Progenitor cell of endocrine pancreas (in vitro differentiated cells): ENCODE results near the gene STX18. TPM values are rescaled to one million over a fixed set of nuclear protein-coding genes. Genes with fewer than 3 reads are reported as not detected.

Experiments used
- DNase-seq: peaks from one replicate; pipeline ENCODE4 v3.0.0; 2021; ENCODE audit warnings: low spot score; ENCODE audit not compliant: unreplicated experiment
- H3K27ac Mint-ChIP-seq: 2 replicates; pipeline ENCODE4 v1.8.0; 2021; ENCODE audit warnings: mild to moderate bottlenecking, moderate library complexity, mixed read lengths
- H3K27me3 Mint-ChIP-seq: 2 replicates; pipeline ENCODE4 v1.8.0; 2021; ENCODE audit warnings: mixed read lengths
- H3K36me3 Mint-ChIP-seq: 2 replicates; pipeline ENCODE4 v1.8.0; 2022; ENCODE audit warnings: mixed read lengths; ENCODE audit not compliant: insufficient read depth
- H3K4me1 Mint-ChIP-seq: 2 replicates; pipeline ENCODE4 v1.8.0; 2021; ENCODE audit warnings: low read depth, mixed read lengths
- H3K4me3 Mint-ChIP-seq: 2 replicates; pipeline ENCODE4 v1.8.0; 2021; ENCODE audit warnings: low read depth, mild to moderate bottlenecking, moderate library complexity, mixed read lengths
- H3K9me3 Mint-ChIP-seq: 2 replicates; pipeline ENCODE4 v1.8.0; 2021; ENCODE audit warnings: low read depth, mixed read lengths
- CTCF ChIP-seq: fragments of 200-600 bp; sonication (generic); IDR thresholded peaks from one replicate; pipeline ENCODE4 v1.5.0; 2021; ENCODE audit warnings: antibody characterized with exemption, mild to moderate bottlenecking; ENCODE audit not compliant: unreplicated experiment
- total RNA-seq: library from RNA; stranded (reverse); gene quantifications from 2 replicates; pipeline ENCODE4 v1.2.1, GENCODE V29; 2021

STX18 gene
- total RNA-seq, 1 donor from 2014 or later = 41.2 TPM

GRCh38 chr4:4412641-4413372, 129.0 kb downstream of the STX18 start:
- peak overlapping the region; percentile 74 for H3K27ac Mint-ChIP-seq
- H3K4me3 Mint-ChIP-seq = no peak overlapping the region
- no peak for TF ChIP-seq CTCF
- H3K27me3 Mint-ChIP-seq = no peaks in the 10 kb centered on the region
- H3K9me3 Mint-ChIP-seq = no peaks in the 10 kb centered on the region
- peaks cover 3% of the 10 kb centered on the region for H3K4me1 Mint-ChIP-seq
- no peak for DNase-seq
- H3K36me3 Mint-ChIP-seq = peaks cover 15% of the 10 kb centered on the region

- Mint-ChIP-seq H3K27me3 (no peaks in the 10 kb centered on the region), H3K4me1 (no peaks in the 10 kb centered on the region), H3K36me3 (peaks cover 13% of the 10 kb centered on the region), H3K27ac (no peak overlapping the region), H3K9me3 (no peaks in the 10 kb centered on the region), H3K4me3 (no peak overlapping the region)
- TF ChIP-seq CTCF = no peak
- no peak for DNase-seq
Measured at GRCh38 chr4:4411906-4412305, 129.9 kb downstream of the STX18 start.

GRCh38 chr4:4410271-4410670, 131.6 kb downstream of the STX18 start:
- Mint-ChIP-seq H3K4me1 (no peaks in the 10 kb centered on the region), H3K36me3 (peaks cover 6% of the 10 kb centered on the region), H3K27ac (no peak overlapping the region), H3K9me3 (no peaks in the 10 kb centered on the region), H3K4me3 (no peak overlapping the region), H3K27me3 (no peaks in the 10 kb centered on the region)
- TF ChIP-seq CTCF = no peak
- DNase-seq = no peak

- H3K36me3 Mint-ChIP-seq = peaks cover 6% of the 10 kb centered on the region
- H3K9me3 Mint-ChIP-seq = no peaks in the 10 kb centered on the region
Measured at GRCh38 chr4:4409416-4410115, 132.3 kb downstream of the STX18 start.

More at GRCh38 chr4:4409416-4410115, 132.3 kb downstream of the STX18 start:
- no peak overlapping the region for H3K4me3 Mint-ChIP-seq
- TF ChIP-seq CTCF = no peak
- H3K4me1 Mint-ChIP-seq = no peaks in the 10 kb centered on the region
- no peak overlapping the region for H3K27ac Mint-ChIP-seq
- H3K27me3 Mint-ChIP-seq = no peaks in the 10 kb centered on the region
- no peak for DNase-seq
